K562 (cell line): ENCODE data around the gene CHST14. TPM values are rescaled to one million over a fixed set of nuclear protein-coding genes. Genes with fewer than 3 reads are reported as not detected.

ENCODE experiments used
- ATAC-seq: fragments of 200-7000 bp; cut with Tn5 transposase; 3 replicates; pipeline ENCODE4 v1.9.1; 2020; ENCODE audit warnings: moderate library complexity
- BruUV-seq: library from RNA; stranded (reverse); fragments of 400-500 nt; replicated peaks from 2 replicates; lab custom pipeline; 2021; lab: Mats Ljungman, UMichigan
- CTCF ChIA-PET: fragments of 300-600 bp; formaldehyde crosslinking; extraction: SDS; loops from one replicate; lab custom pipeline; 2021; ENCODE audit warnings: low intra/inter-chr PET ratio; lab: Yijun Ruan, JAX
- POLR2A ChIA-PET: fragments of 300-600, 350-650 bp; sonication (Branson Sonifier 250); formaldehyde crosslinking; extraction: SDS; loops from one replicate; lab custom pipeline; 2021; ENCODE audit warnings: antibody characterized with exemption, inconsistent platforms; lab: Yijun Ruan, JAX
- DNase-seq, 4 experiments: peaks; one replicate each; pipeline versions ENCODE4 v3.0.0 to v3.0.0-alpha.2; 2011 to 2018; ENCODE audit warnings: low spot score in 3 of 4, mixed read lengths in 3 of 4; ENCODE audit errors: extremely low read depth in 1 of 4
- FAIRE-seq: peaks from 2 replicates; lab custom pipeline; 2011; peaks lifted over from hg19 to GRCh38; lab: Jason Lieb, UNC
- H2AFZ ChIP-seq: 2 replicates; pipeline ENCODE4 v1.6.0; 2011; ENCODE audit warnings: low read depth, low read length, control low read depth, inconsistent platforms
- H3K27ac ChIP-seq: fragments of 200-600 bp; 3 replicates; pipeline ENCODE4 v1.8.0; 2011; ENCODE audit warnings: low read depth, mild to moderate bottlenecking, control low read depth, inconsistent platforms, low read length, moderate library complexity, mixed read lengths; ENCODE audit errors: extremely low read depth
- H3K27me3 ChIP-seq, 2 experiments: fragments of 300-600 bp in 1 of 2; 2 replicates in 1 of 2; 3 replicates in 1 of 2; pipeline versions ENCODE4 v1.6.0 to v1.8.0; 2011; ENCODE audit warnings: inconsistent platforms in 2 of 2, low read length in 2 of 2, mild to moderate bottlenecking in 1 of 2, mixed read lengths in 1 of 2, moderate library complexity in 1 of 2; ENCODE audit not compliant: control insufficient read depth in 2 of 2, insufficient read depth in 2 of 2
- H3K36me3 ChIP-seq: fragments of 300-600 bp; 3 replicates; pipeline ENCODE4 v1.8.0; 2011; ENCODE audit warnings: mild to moderate bottlenecking, low read length, inconsistent platforms; ENCODE audit not compliant: control insufficient read depth, insufficient read depth
- H3K4me1 ChIP-seq, 2 experiments: fragments of 200-600 bp in 1 of 2; replicated peaks in 1 of 2; 2 replicates in 1 of 2; 3 replicates in 1 of 2; pipeline versions ENCODE4 v1.5.1 to v1.8.0; 2011; ENCODE audit warnings: inconsistent platforms in 2 of 2, low read length in 2 of 2, mild to moderate bottlenecking in 1 of 2, mixed read lengths in 1 of 2, moderate library complexity in 1 of 2; ENCODE audit not compliant: control insufficient read depth in 2 of 2, insufficient read depth in 2 of 2
- H3K4me2 ChIP-seq: 2 replicates; pipeline ENCODE4 v1.6.1; 2011; ENCODE audit warnings: low read length, control low read depth, inconsistent platforms, mixed read lengths; ENCODE audit not compliant: insufficient read depth
- H3K4me3 ChIP-seq: fragments of 200-600 bp; sonication (generic), shearing (Covaris generic); 2 replicates; pipeline ENCODE4 v1.5.1; 2016; ENCODE audit warnings: control low read depth, inconsistent platforms
- H3K79me2 ChIP-seq: fragments of 200-600 bp; 3 replicates; pipeline ENCODE4 v1.8.0; 2011; ENCODE audit warnings: low read length, inconsistent platforms; ENCODE audit not compliant: control insufficient read depth, insufficient read depth
- H3K9ac ChIP-seq, 2 experiments: 2 replicates each; pipeline versions ENCODE4 v1.6.0 to v1.6.1; 2011; ENCODE audit warnings: low read depth in 2 of 2, low read length in 2 of 2, control low read depth in 1 of 2, inconsistent platforms in 1 of 2, mild to moderate bottlenecking in 1 of 2, mixed read lengths in 1 of 2; ENCODE audit not compliant: insufficient read depth in 1 of 2
- H3K9me1 ChIP-seq: one replicate; pipeline ENCODE4 v1.6.0; 2011; ENCODE audit warnings: inconsistent platforms, mild to moderate bottlenecking, low read length, moderate library complexity; ENCODE audit not compliant: control insufficient read depth, insufficient read depth
- H3K9me3 ChIP-seq: replicated peaks from 2 replicates; pipeline ENCODE4 v1.5.1; 2011; ENCODE audit warnings: low read depth, low read length, inconsistent platforms; ENCODE audit not compliant: control insufficient read depth, insufficient read depth
- H4K20me1 ChIP-seq: replicated peaks from 2 replicates; pipeline ENCODE4 v1.6.1; 2011; ENCODE audit warnings: low read length, inconsistent platforms, mixed read lengths; ENCODE audit not compliant: control insufficient read depth, insufficient read depth
- BRCA1 ChIP-seq, 2 experiments: fragments of 450-650 bp in 1 of 2; sonication (generic) in 1 of 2; formaldehyde crosslinking in 1 of 2; IDR thresholded peaks; 2 replicates each; pipeline versions ENCODE4 v1.5.0 to v1.6.1; 2017 to 2020; ENCODE audit warnings: mild to moderate bottlenecking in 1 of 2, missing genetic modification reagents in 1 of 2
- CBFA2T3 ChIP-seq: fragments of 450-650 bp; IDR thresholded peaks from 2 replicates; pipeline ENCODE4 v1.6.1; 2017
- FOSL1 ChIP-seq: fragments of 200-800 bp; sonication (Bioruptor generic); conservative IDR thresholded peaks from 2 replicates; pipeline ENCODE4 v1.6.1; 2016; ENCODE audit warnings: missing genetic modification characterization, missing compliant biosample characterization
- FOXM1 ChIP-seq, 2 experiments: fragments of 450-650 bp in 1 of 2; sonication (generic) in 1 of 2; formaldehyde crosslinking in 1 of 2; IDR thresholded peaks; 2 replicates each; pipeline versions ENCODE4 v1.6.1 to v1.9.0; 2017 to 2022; ENCODE audit warnings: low read depth in 2 of 2, mild to moderate bottlenecking in 2 of 2, missing genetic modification reagents in 1 of 2, moderate library complexity in 1 of 2
- HDAC2 ChIP-seq: fragments of 450-650 bp; IDR thresholded peaks from 2 replicates; pipeline ENCODE4 v1.6.1; 2016; ENCODE audit warnings: mild to moderate bottlenecking
- HDAC8 ChIP-seq: fragments of 450-650 bp; IDR thresholded peaks from 2 replicates; pipeline ENCODE4 v1.6.1; 2016; ENCODE audit warnings: mild to moderate bottlenecking, missing genetic modification characterization, moderate library complexity, missing compliant biosample characterization
- IFI16 ChIP-seq: fragments of 250-450 bp; sonication (Bioruptor Pico); IDR thresholded peaks from 2 replicates; pipeline ENCODE4 v2.1.2; 2022; ENCODE audit warnings: mild to moderate bottlenecking, inconsistent platforms
- ILK ChIP-seq: fragments of 450-650 bp; IDR thresholded peaks from 2 replicates; pipeline ENCODE4 v1.6.1; 2016; ENCODE audit warnings: missing genetic modification characterization, low read depth, mild to moderate bottlenecking, missing compliant biosample characterization, moderate library complexity, borderline replicate concordance
- KAT7 ChIP-seq: sonication (generic); formaldehyde crosslinking; IDR thresholded peaks from 2 replicates; pipeline ENCODE4 v1.8.0; 2022; ENCODE audit warnings: missing genetic modification reagents, mild to moderate bottlenecking, borderline replicate concordance
- KLF10 ChIP-seq: fragments of 250-450 bp; sonication (Bioruptor Pico); IDR thresholded peaks from 2 replicates; pipeline ENCODE4 v1.6.1; 2021; ENCODE audit warnings: matching md5 sums
- MECOM ChIP-seq: fragments of 250-450 bp; sonication (Bioruptor Pico); IDR thresholded peaks from 2 replicates; pipeline ENCODE4 v1.8.0; 2022; ENCODE audit warnings: inconsistent platforms
- MEIS2 ChIP-seq: fragments of 450-650 bp; IDR thresholded peaks from 2 replicates; pipeline ENCODE4 v1.6.1; 2014; ENCODE audit warnings: mild to moderate bottlenecking; ENCODE audit not compliant: partially characterized antibody
- NR0B1 ChIP-seq: fragments of 450-650 bp; IDR thresholded peaks from one replicate; pipeline ENCODE4 v1.6.1; 2018; ENCODE audit warnings: mild to moderate bottlenecking, moderate library complexity; ENCODE audit not compliant: partially characterized antibody
- RBBP5 ChIP-seq: fragments of 200-600 bp; sonication (generic); IDR thresholded peaks from 2 replicates; pipeline ENCODE4 v1.6.1; 2012; ENCODE audit warnings: borderline replicate concordance, mild to moderate bottlenecking, low read length, control low read depth, inconsistent platforms; ENCODE audit not compliant: insufficient read depth, poor library complexity, severe bottlenecking
- SETDB1 ChIP-seq: IDR thresholded peaks from one replicate; pipeline ENCODE4 v1.6.1; 2012; ENCODE audit warnings: low read length, control low read depth, inconsistent platforms
- ZNF143 ChIP-seq: sonication (generic); formaldehyde crosslinking; IDR thresholded peaks from 2 replicates; pipeline ENCODE4 v1.9.0; 2022; ENCODE audit warnings: mild to moderate bottlenecking, missing genetic modification reagents
- ZNF282 ChIP-seq: sonication (generic); formaldehyde crosslinking; IDR thresholded peaks from 2 replicates; pipeline ENCODE4 v1.8.1; 2023; ENCODE audit warnings: missing genetic modification reagents
- WGBS: fragments of 100-300 bp; shearing (Covaris generic); methylation state at CpG from one replicate; pipeline ENCODE4 v1.1.6; 2016; ENCODE audit warnings: low coverage, mixed read lengths; ENCODE audit not compliant: insufficient coverage; ENCODE audit errors: missing lambda C conversion rate; 5-methylcytosine and 5-hydroxymethylcytosine counted together
- in situ Hi-C: fragments of 300-500 bp; cut with MboI; formaldehyde crosslinking; loops from 4 replicates; pipeline ENCODE4 v1.15.0; 2018; ENCODE audit warnings: inconsistent platforms, mixed read lengths
- intact Hi-C: fragments of 100-400 bp; cut with micrococcal nuclease; formaldehyde crosslinking; loops from 2 replicates; pipeline ENCODE4 v1.14.2; 2022
- polyA plus RNA-seq, 8 experiments: library from polyadenylated mRNA; depleted of rRNA in 4 of 8; stranded (reverse) in 5 of 8; unstranded in 3 of 8; fragments of >200 nt; fragmentation: Nextera tagmentation in 2 of 8; fragmentation: Illumina TruSeq in 1 of 8; extraction: Ambion mirVana in 2 of 8; extraction: Trizol in 1 of 8; gene quantifications; 2 replicates each; pipeline versions ENCODE4 v1.2.1 to v1.2.3, GENCODE V29; 2011 to 2014; ENCODE audit warnings: inconsistent platforms in 1 of 8, missing spikeins in 1 of 8
- total RNA-seq, 7 experiments: library from RNA; depleted of rRNA in 6 of 7; stranded (reverse); fragments of >200 nt in 6 of 7; fragmentation: Illumina TruSeq in 2 of 7; extraction: Trizol in 2 of 7; gene quantifications; 2 replicates each; pipeline versions ENCODE4 v1.2.1 to v1.2.3, GENCODE V29; 2011 to 2021; ENCODE audit warnings: low replicate concordance in 1 of 7
- TF ChIP-seq, protein P1 (sequence below): IDR thresholded peaks from 2 replicates; pipeline ENCODE4 v1.6.1; 2011; ENCODE audit not compliant: insufficient read length; ENCODE audit errors: extremely low read depth
- TF ChIP-seq, protein P2 (sequence below): sonication (generic); formaldehyde crosslinking; IDR thresholded peaks from 2 replicates; pipeline ENCODE4 v1.8.0; 2022; ENCODE audit warnings: missing genetic modification reagents, mild to moderate bottlenecking, moderate library complexity, borderline replicate concordance

The CHST14 gene
- total and polyA plus RNA-seq, 9 of the 15 experiments (the other 6 are each of a cell fraction or from before 2014, with no cell fraction given), result 1.6 to 12.1 (median 4.5) TPM

DNA sequence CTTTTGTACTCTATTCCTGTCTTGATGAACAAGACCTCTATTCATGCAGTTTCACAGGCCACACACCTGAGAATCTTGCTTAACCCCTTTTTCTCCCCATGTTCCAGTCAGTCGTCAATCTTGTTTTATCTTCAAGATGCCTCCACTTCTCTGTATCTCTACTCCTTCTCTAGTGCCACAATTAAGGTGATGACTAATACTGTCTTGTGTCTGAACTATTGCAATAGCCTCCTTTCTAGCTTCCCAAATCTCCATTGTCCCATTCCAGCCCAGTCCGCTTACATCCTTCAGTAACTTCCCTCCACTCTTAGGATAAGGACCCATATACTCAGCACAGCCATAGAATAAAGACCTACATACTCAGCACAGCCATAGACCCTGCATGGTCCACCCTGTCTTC is 24.7 kb downstream of the CHST14 start:
- no TSS peak for BruUV-seq
- H3K4me1 ChIP-seq, result peaks cover 0 to 4% of the 10 kb centered on the region in 2 experiments; a peak in 3 of 5 replicates
- no peaks in the 10 kb centered on the region for H3K9me3 ChIP-seq
- H3K27me3 ChIP-seq, result no peaks in the 10 kb centered on the region; a peak in 1 of 5 replicates
- no peaks in the 10 kb centered on the region for H4K20me1 ChIP-seq
- H3K27ac ChIP-seq, result no peak overlapping the region
- H2AFZ ChIP-seq, result no peak overlapping the region
- in situ Hi-C loops, result no loop called here
- POLR2A ChIA-PET, result interaction anchor here (1.2 kb wide), 1 partner anchor 10 kb away, joined by 3 read pairs; no protein-coding TSS in a partner anchor
- H3K9me1 ChIP-seq, result no peaks in the 10 kb centered on the region
- ATAC-seq (no peak), DNase-seq (peak in 1 of 4 experiments; percentile 2), FAIRE-seq (no peak)
- H3K36me3 ChIP-seq, result no peaks in the 10 kb centered on the region
- WGBS, result 14% methylated on average over 2 of the region's 2 CpGs
- no peaks in the 10 kb centered on the region for H3K79me2 ChIP-seq
- H3K4me2 ChIP-seq, result no peak overlapping the region
- CTCF ChIA-PET, result no interaction called here
- H3K9ac ChIP-seq, result no peak overlapping the region
- no peak overlapping the region for H3K4me3 ChIP-seq
- intact Hi-C loops, result no loop called here
- TF ChIP-seq HDAC2, result no peak
- TF ChIP-seq HDAC8 (tag), result no peak
- TF ChIP-seq BRCA1 (IDR thresholded peaks at IDR 0.05), result no peak
- no peak for TF ChIP-seq BRCA1 (CRISPR knock-in tag; IDR thresholded peaks at IDR 0.05)
- no peak for TF ChIP-seq SETDB1
- no peak for TF ChIP-seq RBBP5
- no peak for TF ChIP-seq MECOM (CRISPR knock-in tag)
- TF ChIP-seq ZNF282 (CRISPR knock-in tag), result no peak
- TF ChIP-seq, protein P1, sequence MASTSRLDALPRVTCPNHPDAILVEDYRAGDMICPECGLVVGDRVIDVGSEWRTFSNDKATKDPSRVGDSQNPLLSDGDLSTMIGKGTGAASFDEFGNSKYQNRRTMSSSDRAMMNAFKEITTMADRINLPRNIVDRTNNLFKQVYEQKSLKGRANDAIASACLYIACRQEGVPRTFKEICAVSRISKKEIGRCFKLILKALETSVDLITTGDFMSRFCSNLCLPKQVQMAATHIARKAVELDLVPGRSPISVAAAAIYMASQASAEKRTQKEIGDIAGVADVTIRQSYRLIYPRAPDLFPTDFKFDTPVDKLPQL, result no peak
- no peak for TF ChIP-seq ZNF143
- no peak for TF ChIP-seq IFI16 (CRISPR knock-in tag)
- no peak for TF ChIP-seq KLF10 (CRISPR knock-in tag)
- no peak for TF ChIP-seq NR0B1
- TF ChIP-seq FOSL1 (tag), result peak; percentile 57
- TF ChIP-seq CBFA2T3, result no peak
- TF ChIP-seq ILK (tag), result no peak
- no peak for TF ChIP-seq KAT7 (CRISPR knock-in tag)
- TF ChIP-seq MEIS2, result peak; percentile 49
- no peak for TF ChIP-seq FOXM1 (IDR thresholded peaks at IDR 0.05; ENCODE audit: low read depth)
- no peak for TF ChIP-seq FOXM1 (CRISPR knock-in tag; IDR thresholded peaks at IDR 0.05; ENCODE audit: low read depth)
- TF ChIP-seq, protein P2, sequence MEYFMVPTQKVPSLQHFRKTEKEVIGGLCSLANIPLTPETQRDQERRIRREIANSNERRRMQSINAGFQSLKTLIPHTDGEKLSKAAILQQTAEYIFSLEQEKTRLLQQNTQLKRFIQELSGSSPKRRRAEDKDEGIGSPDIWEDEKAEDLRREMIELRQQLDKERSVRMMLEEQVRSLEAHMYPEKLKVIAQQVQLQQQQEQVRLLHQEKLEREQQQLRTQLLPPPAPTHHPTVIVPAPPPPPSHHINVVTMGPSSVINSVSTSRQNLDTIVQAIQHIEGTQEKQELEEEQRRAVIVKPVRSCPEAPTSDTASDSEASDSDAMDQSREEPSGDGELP (CRISPR knock-in tag), result no peak
